Hematopoietic multipotent progenitor cell treated with erythropoietin and hydrocortisone succinate and interleukin-3 and kit ligand, for 8 days (in vitro differentiated cells): Measurements from ENCODE around the gene CTDP1.
"Not testable (repeated sequence)": the region's sequence is repeated elsewhere in the genome, so short reads cannot be mapped to it uniquely, and the experiment has no call there.

ENCODE experiments used
- DNase-seq: peaks from one replicate; pipeline ENCODE4 v3.0.0-alpha.2; 2015

CTDP1 gene

DNA sequence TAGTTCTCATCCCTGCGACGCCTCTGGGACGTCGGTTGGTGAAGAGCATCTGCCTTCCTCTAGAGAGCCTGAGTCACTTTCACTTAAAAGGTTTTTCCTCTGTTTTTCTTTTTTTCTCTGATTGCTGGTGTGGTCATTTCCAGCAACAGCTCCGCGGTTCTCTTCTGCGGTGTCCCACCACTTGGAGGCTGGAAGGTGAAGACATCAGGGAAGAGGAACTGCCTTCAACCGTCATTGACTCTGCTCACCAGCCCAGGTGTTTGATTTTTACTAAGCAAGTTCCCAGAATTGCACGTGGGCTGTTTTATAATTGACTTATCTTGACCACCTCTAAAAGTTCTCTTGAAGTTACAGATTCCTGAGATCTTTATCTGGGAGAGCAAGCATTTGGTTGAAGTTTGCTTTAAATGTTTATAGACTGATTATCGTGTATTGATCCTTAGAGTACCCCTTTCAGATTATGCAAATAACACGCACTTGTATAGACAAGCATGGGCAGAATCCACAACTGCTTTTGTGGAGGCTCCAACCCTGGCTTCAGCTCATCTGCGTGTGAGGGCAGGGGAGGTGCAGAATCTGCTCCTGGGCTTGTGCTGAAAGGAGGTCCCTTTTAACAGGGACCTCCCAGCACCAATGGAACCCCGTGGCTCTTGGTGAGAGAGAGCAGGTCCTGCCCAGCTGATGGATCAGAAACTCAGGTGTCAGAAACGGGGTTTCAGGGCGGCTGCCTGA, 3.5 kb downstream of the CTDP1 start:
- no peak for DNase-seq

GRCh38 chr18:79683626-79684282, 4.2 kb downstream of the CTDP1 start:
- DNase-seq = no peak

- no peak for DNase-seq
Measured at GRCh38 chr18:79684283-79684631, 4.7 kb downstream of the CTDP1 start.

DNA sequence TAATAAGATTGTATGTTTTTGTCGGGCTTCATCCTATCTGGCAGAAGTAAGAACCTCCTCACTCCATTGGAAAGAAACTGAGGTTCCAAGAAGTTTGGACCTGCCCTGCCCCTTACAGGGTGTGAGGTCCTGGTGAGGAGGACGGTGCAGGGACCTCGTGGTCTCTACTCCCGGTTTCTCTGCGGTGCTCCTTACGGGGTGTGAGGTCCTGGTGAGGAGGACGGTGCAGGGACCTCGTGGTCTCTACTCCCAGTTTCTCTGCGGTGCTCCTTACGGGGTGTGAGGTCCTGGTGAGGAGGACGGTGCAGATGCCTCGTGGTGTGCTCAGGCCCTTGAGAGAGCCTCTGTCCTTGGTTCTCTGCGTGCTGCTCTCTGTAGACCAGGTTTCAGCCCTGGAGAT, 5.2 kb downstream of the CTDP1 start:
- DNase-seq = no peak

GRCh38 chr18:79685281-79685680, 5.7 kb downstream of the CTDP1 start:
- no peak for DNase-seq

GRCh38 chr18:79685971-79686370, 6.4 kb downstream of the CTDP1 start:
- no peak for DNase-seq

GRCh38 chr18:79687806-79688205, 8.2 kb downstream of the CTDP1 start:
- no peak for DNase-seq

GRCh38 chr18:79690071-79690470, 10.5 kb downstream of the CTDP1 start:
- DNase-seq = no peak

GRCh38 chr18:79690586-79691482, 11.2 kb downstream of the CTDP1 start:
- no peak for DNase-seq

DNA sequence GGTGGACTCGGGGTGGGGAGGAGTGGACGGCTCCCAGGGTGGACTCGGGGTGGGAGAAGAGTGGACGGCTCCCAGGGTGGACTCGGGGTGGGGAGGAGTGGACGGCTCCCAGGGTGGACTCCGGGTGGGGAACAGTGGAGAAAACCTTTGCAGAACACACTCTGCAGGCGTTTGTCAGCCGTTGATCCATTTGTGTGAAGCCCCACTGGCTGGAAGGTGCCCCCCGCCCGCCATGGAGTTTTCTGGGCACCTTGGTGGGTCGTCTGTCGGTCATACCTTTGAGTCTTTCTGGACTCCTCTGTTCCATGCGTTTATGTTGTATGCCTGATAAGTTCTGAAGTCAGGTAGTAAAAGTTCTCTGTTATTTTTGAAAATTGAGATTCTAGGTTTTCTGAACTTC, 12.5 kb downstream of the CTDP1 start:
- DNase-seq = no peak

GRCh38 chr18:79692886-79693285, 13.3 kb downstream of the CTDP1 start:
- no peak for DNase-seq

- DNase-seq = no peak
Measured at GRCh38 chr18:79693561-79694205, 14.1 kb downstream of the CTDP1 start.

DNA sequence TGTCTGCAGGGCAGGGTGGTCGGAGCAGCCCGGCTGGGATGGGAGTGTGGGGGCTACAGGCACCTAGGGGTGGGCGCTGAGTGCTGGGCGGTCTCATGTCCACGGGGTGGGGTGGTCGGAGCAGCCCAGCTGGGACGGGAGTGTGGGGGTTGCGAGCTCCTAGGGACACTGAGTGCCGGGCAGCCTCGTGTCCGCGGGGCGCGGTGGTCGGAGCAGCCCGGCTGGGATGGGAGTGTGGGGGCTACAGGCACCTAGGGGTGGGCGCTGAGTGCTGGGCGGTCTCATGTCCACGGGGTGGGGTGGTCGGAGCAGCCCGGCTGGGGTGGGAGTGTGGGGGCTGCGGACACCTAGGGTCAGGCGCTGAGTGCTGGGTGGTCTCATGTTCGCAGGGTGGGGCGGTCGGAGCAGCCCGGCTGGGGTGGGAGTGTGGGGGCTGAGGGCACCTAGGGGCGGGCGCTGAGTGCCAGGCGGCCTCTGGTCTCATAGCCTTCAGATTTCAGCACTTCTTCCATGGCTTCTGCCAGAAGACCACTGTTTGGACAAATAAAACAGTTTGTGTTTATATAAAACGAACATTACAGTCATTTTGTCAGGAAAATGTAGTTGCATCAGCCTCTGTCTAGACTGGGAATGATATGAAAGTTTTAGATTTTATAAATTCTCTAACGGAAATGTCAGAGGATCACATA, 14.7 kb downstream of the CTDP1 start:
- not testable (repeated sequence) for DNase-seq

DNA sequence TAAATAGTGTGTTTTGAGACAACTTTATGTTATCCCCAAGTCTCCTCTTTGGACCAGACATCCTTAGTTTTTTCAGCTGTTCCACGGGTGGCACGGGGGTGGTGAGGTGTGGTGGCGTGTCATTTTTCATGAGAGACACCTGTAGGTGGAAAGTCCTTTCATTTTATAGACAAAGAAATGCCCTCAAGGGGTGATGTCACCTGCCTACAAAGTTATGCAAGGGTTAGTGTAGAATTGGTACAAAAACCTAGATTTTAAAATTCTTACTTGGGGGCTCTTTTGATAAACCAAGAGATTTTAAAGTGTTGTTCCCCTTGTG, 15.3 kb downstream of the CTDP1 start:
- no peak for DNase-seq

DNA sequence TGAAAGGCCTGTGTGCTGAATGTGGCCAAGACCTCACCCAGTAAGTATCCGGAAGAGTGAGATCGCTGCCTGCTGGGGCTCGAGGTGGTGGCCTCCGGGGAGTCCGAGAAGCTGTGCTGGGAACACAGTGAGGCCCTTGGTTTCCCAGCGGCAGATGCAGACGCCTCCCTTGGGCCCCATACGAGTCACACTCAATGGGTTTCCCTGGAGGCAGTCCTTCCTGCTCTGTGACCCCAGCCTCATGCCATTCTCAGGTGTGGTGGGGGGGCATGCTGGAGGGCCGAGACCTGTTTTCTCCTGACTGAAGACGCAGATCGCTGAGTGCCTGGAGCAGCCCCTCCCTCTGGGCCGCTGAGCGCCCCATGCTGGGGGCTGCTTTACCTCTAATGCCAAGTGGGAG, 15.7 kb downstream of the CTDP1 start:
- no peak for DNase-seq

DNA sequence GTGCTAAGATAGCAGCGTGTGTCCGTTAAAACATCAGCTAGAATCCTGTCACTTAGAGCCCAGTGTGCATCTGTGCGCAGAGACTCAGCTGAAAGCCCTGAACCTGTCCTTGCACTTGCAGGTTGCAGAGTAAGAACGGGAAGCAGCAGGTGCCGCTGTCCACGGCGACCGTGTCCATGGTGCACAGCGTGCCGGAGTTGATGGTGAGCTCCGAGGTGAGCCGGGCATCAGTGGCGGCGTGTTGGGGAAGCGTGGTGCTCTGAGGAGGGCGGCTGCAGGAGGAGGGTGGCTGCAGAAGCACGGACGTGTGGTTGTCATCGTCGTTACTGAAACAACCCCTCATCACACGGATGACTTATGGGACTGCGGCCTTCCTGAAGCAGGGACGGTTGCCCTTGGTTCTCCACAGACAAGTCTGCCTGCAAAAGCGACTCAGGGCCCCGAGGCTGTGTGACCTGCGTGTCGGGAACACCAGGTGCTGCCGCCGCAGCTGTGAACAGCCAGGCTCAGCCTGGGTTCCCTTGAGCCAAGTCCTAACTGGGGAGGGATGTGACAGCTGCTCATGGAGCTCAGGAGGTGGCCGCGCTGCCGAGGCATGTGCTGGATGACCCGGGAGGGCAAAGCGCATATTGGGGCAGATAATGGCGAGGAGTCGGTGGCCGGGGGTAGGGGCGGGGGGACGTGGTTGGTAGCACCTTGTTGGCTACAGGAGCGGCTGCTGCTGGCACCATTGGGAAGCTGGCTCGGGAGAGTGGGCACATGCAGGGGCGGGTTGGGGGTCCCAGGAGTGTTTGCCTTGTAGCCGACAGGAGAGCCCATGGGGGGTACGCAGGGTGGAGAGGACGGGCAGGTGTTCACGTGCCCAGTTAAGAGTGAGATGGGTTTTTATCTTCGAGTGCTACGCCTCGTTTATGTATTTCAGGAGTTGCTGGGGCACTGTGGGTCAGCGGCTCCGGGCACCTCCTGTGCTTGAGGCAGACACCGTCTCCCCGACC, 16.6 kb downstream of the CTDP1 start:
- DNase-seq = no peak

GRCh38 chr18:79697178-79697577, 17.6 kb downstream of the CTDP1 start:
- DNase-seq = no peak

- no peak for DNase-seq
Measured at GRCh38 chr18:79697976-79698375, 18.4 kb downstream of the CTDP1 start.

- no peak for DNase-seq
Measured at GRCh38 chr18:79698668-79699335, 19.2 kb downstream of the CTDP1 start.

DNA sequence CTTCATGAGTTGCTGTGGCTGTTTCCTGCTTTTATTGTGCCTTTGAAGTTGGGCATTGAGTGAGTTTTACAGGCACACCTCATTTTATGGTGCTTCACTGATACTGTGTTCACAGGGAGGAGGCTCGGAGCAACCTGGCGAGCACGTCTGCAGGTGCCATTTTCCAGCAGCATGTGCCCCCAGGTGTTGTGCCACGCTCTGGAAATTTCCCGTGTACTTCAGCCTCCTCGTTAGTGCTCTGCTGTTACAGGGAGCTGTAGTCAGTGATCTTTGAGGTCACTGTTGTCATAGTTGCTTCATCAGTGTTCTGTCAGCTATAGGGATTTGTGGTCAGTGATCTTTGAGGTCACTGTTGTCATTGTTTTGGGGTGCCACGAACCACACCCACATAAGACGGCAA, 20.1 kb downstream of the CTDP1 start:
- no peak for DNase-seq

DNA sequence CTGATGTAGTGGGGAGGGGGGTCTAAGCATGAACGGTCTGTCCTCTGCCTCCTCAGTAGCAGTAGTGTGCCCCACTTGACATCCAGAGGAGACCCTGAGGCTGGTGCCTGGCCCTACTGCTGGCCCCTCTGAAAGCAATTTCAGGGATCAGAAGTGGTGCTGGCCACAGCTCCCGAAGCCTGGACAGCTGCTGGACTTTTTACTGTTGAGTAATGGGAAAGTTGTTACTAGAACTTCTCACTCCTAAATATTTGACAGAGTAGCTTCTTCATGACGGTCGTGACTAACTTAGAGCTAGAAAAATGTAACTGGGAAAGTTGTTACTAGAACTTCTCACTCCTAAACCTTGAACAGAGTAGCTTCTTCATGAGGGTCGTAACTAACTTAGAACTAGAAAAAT, 23.3 kb downstream of the CTDP1 start:
- DNase-seq = no peak
